ENCODE measurements around the gene SRC.

DNA sequence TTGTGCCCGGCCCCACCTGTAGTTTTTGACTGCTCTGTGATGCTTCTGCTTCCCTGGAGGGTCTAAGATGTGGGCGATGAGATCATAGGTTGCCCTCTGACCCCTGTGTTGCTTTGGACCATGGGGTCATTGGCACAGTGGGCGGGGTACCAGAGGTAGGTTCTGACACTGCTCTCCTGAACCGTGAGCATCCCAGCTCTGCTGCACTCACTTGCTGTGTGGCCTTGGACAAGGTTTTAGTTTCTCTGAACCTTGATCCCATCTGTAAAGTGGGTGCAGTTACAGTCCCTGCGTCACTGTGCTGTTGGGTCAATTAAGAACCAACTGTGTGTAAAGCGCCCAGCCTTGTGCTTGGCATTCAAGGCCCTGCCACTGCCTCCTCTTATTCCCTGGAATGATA is 30.9 kb downstream of the SRC start:
- TF ChIP-seq, protein P1, sequence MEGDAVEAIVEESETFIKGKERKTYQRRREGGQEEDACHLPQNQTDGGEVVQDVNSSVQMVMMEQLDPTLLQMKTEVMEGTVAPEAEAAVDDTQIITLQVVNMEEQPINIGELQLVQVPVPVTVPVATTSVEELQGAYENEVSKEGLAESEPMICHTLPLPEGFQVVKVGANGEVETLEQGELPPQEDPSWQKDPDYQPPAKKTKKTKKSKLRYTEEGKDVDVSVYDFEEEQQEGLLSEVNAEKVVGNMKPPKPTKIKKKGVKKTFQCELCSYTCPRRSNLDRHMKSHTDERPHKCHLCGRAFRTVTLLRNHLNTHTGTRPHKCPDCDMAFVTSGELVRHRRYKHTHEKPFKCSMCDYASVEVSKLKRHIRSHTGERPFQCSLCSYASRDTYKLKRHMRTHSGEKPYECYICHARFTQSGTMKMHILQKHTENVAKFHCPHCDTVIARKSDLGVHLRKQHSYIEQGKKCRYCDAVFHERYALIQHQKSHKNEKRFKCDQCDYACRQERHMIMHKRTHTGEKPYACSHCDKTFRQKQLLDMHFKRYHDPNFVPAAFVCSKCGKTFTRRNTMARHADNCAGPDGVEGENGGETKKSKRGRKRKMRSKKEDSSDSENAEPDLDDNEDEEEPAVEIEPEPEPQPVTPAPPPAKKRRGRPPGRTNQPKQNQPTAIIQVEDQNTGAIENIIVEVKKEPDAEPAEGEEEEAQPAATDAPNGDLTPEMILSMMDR (IDR thresholded peaks at IDR 0.05) = no peak
- TF ChIP-seq POLR2A (IDR thresholded peaks at IDR 0.05) (no peak), EP300 (IDR thresholded peaks at IDR 0.05) (no peak)

All from tibial nerve (tissue), 4 donors.